B cell (primary cell): ENCODE results near the gene TMPRSS11E. TPM values are rescaled to one million over a fixed set of nuclear protein-coding genes. Genes with fewer than 3 reads are reported as not detected.

Source experiments
- ATAC-seq: fragments of 200-7000 bp; cut with Tn5 transposase; one replicate; pipeline ENCODE4 v1.10.0; 2021; ENCODE audit warnings: low read depth, mild to moderate bottlenecking, moderate number of reproducible peaks, moderate library complexity
- CTCF ChIA-PET: fragments of 350-600 bp; sonication (Branson Sonifier 250); formaldehyde crosslinking; loops from one replicate; lab custom pipeline; 2021; ENCODE audit warnings: antibody characterized with exemption, inconsistent platforms; lab: Charles Lee
- POLR2A ChIA-PET: fragments of 350-600 bp; sonication (Branson Sonifier 250); formaldehyde crosslinking; loops from one replicate; lab custom pipeline; 2021; ENCODE audit warnings: antibody characterized with exemption; lab: Charles Lee
- DNase-seq: peaks from one replicate; pipeline ENCODE4 v3.0.0; 2013
- H2AFZ ChIP-seq: 2 replicates; pipeline ENCODE4 v1.6.1; 2012; ENCODE audit warnings: mild to moderate bottlenecking, low read depth, low read length; ENCODE audit not compliant: insufficient read depth, poor library complexity, severe bottlenecking
- H3K27ac ChIP-seq, 2 donors: 1 replicate in 1 of 2; 2 replicates in 1 of 2; pipeline ENCODE4 v1.5.1; 2012 to 2013; ENCODE audit warnings: low read length in 2 of 2, mild to moderate bottlenecking in 2 of 2, moderate library complexity in 1 of 2
- H3K27me3 ChIP-seq, 4 experiments: fragments of 200-600 bp in 1 of 4; sonication (generic) in 1 of 4; replicated peaks in 1 of 4; 1 replicate in 2 of 4; 2 replicates in 2 of 4; pipeline versions ENCODE4 v1.6.1 to v1.7.0; 2013 to 2016; ENCODE audit warnings: low read length in 3 of 4, mild to moderate bottlenecking in 2 of 4, mixed read lengths in 1 of 4, moderate library complexity in 1 of 4; ENCODE audit not compliant: insufficient read depth in 4 of 4, control insufficient read depth in 3 of 4; ENCODE audit errors: control extremely low read depth in 1 of 4
- H3K36me3 ChIP-seq, 2 experiments: replicated peaks in 1 of 2; 1 replicate in 1 of 2; 2 replicates in 1 of 2; pipeline versions ENCODE4 v1.6.1 to v1.7.1; 2013; ENCODE audit warnings: low read length in 1 of 2; ENCODE audit not compliant: insufficient read depth in 2 of 2, control insufficient read depth in 1 of 2; ENCODE audit errors: control extremely low read depth in 1 of 2, extremely low read depth in 1 of 2
- H3K4me1 ChIP-seq, 2 donors: fragments of 200-600 bp in 1 of 2; sonication (generic) in 1 of 2; 1 replicate in 1 of 2; 2 replicates in 1 of 2; pipeline versions ENCODE4 v1.5.1 to v1.6.1; 2013 to 2017; ENCODE audit warnings: low read length in 2 of 2; ENCODE audit not compliant: control insufficient read depth in 2 of 2, insufficient read depth in 2 of 2
- H3K4me2 ChIP-seq: replicated peaks from 2 replicates; pipeline ENCODE3; 2012; ENCODE audit warnings: mild to moderate bottlenecking, low read depth, low read length; ENCODE audit not compliant: poor library complexity, severe bottlenecking
- H3K4me3 ChIP-seq, 5 experiments: fragments of 200-600 bp in 1 of 5; sonication (generic) in 1 of 5; 1 replicate in 3 of 5; 2 replicates in 2 of 5; pipeline versions ENCODE4 v1.5.1 to v1.7.0; 2011 to 2016; ENCODE audit warnings: low read length in 4 of 5, mild to moderate bottlenecking in 4 of 5, low read depth in 2 of 5, control low read depth in 1 of 5, moderate library complexity in 1 of 5; ENCODE audit not compliant: insufficient read depth in 1 of 5; ENCODE audit errors: control extremely low read depth in 1 of 5, extremely low read depth in 1 of 5
- H3K79me2 ChIP-seq: fragments of 200-600 bp; sonication (generic); one replicate; pipeline ENCODE4 v1.6.0; 2016; ENCODE audit warnings: low read length; ENCODE audit not compliant: control insufficient read depth, insufficient read depth
- H3K9ac ChIP-seq: fragments of 200-600 bp; sonication (generic); 2 replicates; pipeline ENCODE4 v1.6.1; 2017; ENCODE audit warnings: mild to moderate bottlenecking, low read length, moderate library complexity
- H3K9me3 ChIP-seq, 3 donors: one replicate each; pipeline versions ENCODE4 v1.6.1 to v1.7.1; 2013; ENCODE audit warnings: low read length in 2 of 3; ENCODE audit not compliant: control insufficient read depth in 2 of 3, insufficient read depth in 1 of 3; ENCODE audit errors: control extremely low read depth in 1 of 3
- H4K20me1 ChIP-seq: 2 replicates; pipeline ENCODE4 v1.6.0; 2012; ENCODE audit warnings: mild to moderate bottlenecking, low read length; ENCODE audit not compliant: insufficient read depth, control insufficient read depth, poor library complexity, severe bottlenecking
- H3K27ac Mint-ChIP-seq: one replicate; pipeline ENCODE4 v1.8.0; 2021; ENCODE audit warnings: mixed read lengths
- H3K27me3 Mint-ChIP-seq: one replicate; pipeline ENCODE4 v1.8.0; 2021; ENCODE audit warnings: mixed read lengths
- H3K4me1 Mint-ChIP-seq: one replicate; pipeline ENCODE4 v1.8.0; 2021; ENCODE audit warnings: mixed read lengths
- H3K4me3 Mint-ChIP-seq: one replicate; pipeline ENCODE4 v1.8.0; 2021; ENCODE audit warnings: mixed read lengths
- H3K9me3 Mint-ChIP-seq: one replicate; pipeline ENCODE4 v1.8.0; 2022; ENCODE audit warnings: mixed read lengths; ENCODE audit not compliant: insufficient read depth
- CTCF ChIP-seq: fragments of 200-600 bp; IDR thresholded peaks from one replicate; pipeline ENCODE4 v1.8.0; 2022; ENCODE audit warnings: antibody characterized with exemption, mild to moderate bottlenecking
- EZH2 ChIP-seq: IDR thresholded peaks from 2 replicates; pipeline ENCODE4 v1.6.1; 2012; ENCODE audit warnings: borderline replicate concordance, low read depth, mild to moderate bottlenecking, moderate library complexity, low read length; ENCODE audit not compliant: insufficient read depth, poor library complexity, severe bottlenecking
- WGBS: methylation state at CpG from one replicate; pipeline ENCODE4 v1.1.5; 2013; ENCODE audit warnings: missing lambda C conversion rate; ENCODE audit not compliant: insufficient coverage; 5-methylcytosine and 5-hydroxymethylcytosine counted together
- intact Hi-C: fragments of 100-400 bp; cut with micrococcal nuclease; formaldehyde crosslinking; loops from one replicate; pipeline ENCODE4 v1.10.0; 2022
- polyA plus RNA-seq: library from polyadenylated mRNA; depleted of rRNA; stranded (reverse); fragments of >200 nt; gene quantifications from 2 replicates; pipeline ENCODE4 v1.2.3, GENCODE V29; 2012
- total RNA-seq, 2 donors: library from RNA; stranded (reverse); fragments of 120-200 nt in 1 of 2; gene quantifications; 1 replicate in 1 of 2; 2 replicates in 1 of 2; pipeline versions ENCODE4 v1.2.3 to v1.2.4, GENCODE V29; 2013 to 2022

The TMPRSS11E gene
- total and polyA plus RNA-seq, 2 donors (not counting 1 experiment from before 2014, with no cell fraction given), result 0.06 TPM; not detected in 1

GRCh38 chr4:68461790-68462189, 14.5 kb downstream of the TMPRSS11E start:
- H3K4me1 ChIP-seq, result no peaks in the 10 kb centered on the region
- H3K27me3 ChIP-seq, result no peaks in the 10 kb centered on the region
- H2AFZ ChIP-seq, result no peak overlapping the region
- H3K79me2 ChIP-seq, result no peaks in the 10 kb centered on the region
- H3K9me3 Mint-ChIP-seq, result no peaks in the 10 kb centered on the region
- no peaks in the 10 kb centered on the region for H3K9me3 ChIP-seq
- no peak overlapping the region for H3K27ac Mint-ChIP-seq
- ChIA-PET POLR2A (no interaction called here), CTCF (no interaction called here)
- intact Hi-C loops, result no loop called here
- no peak overlapping the region for H3K4me2 ChIP-seq
- no peak for TF ChIP-seq CTCF
- TF ChIP-seq EZH2, result no peak
- H4K20me1 ChIP-seq, result no peaks in the 10 kb centered on the region
- no peak overlapping the region for H3K4me3 Mint-ChIP-seq
- ATAC-seq, result no peak
- H3K4me3 ChIP-seq, result no peak overlapping the region
- H3K27ac ChIP-seq, result no peak overlapping the region
- DNase-seq, result no peak
- no peaks in the 10 kb centered on the region for H3K27me3 Mint-ChIP-seq
- no peaks in the 10 kb centered on the region for H3K4me1 Mint-ChIP-seq
- H3K9ac ChIP-seq, result no peak overlapping the region
- WGBS, result no CpG with 5 or more reads among the region's 3 CpGs
- H3K36me3 ChIP-seq, result no peaks in the 10 kb centered on the region

DNA sequence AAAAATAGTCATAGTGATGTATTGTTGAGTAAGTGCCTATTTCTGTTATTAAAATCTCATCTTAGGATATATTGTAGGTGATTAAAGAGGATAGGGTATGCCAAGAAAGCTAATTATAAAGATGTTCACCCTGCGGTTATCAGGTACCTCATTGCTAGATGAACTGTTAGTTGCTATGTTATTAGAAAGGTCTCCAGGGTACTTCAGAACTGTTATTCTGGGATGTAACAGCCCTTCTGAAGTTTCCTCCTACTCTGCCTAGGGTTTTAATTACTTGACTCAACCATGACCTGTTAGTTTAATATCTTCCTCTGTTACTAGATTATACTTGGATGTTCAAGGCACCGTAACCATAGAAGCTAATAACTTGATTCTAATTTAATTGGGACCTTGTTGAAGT, 15.4 kb downstream of the TMPRSS11E start:
- Histone ChIP-seq H3K27me3 (no peaks in the 10 kb centered on the region), H4K20me1 (no peaks in the 10 kb centered on the region), H3K79me2 (no peaks in the 10 kb centered on the region), H3K9ac (no peak overlapping the region), H3K36me3 (no peaks in the 10 kb centered on the region), H2AFZ (no peak overlapping the region), H3K4me1 (no peaks in the 10 kb centered on the region), H3K4me2 (no peak overlapping the region), H3K27ac (no peak overlapping the region), H3K9me3 (no peaks in the 10 kb centered on the region), H3K4me3 (no peak overlapping the region)
- CTCF ChIA-PET, result no interaction called here
- no peaks in the 10 kb centered on the region for H3K27me3 Mint-ChIP-seq
- H3K9me3 Mint-ChIP-seq, result no peaks in the 10 kb centered on the region
- H3K4me3 Mint-ChIP-seq, result no peak overlapping the region
- intact Hi-C loops, result no loop called here
- ATAC-seq (no peak), DNase-seq (no peak)
- 100% methylated on average over 1 of the region's 2 CpGs for WGBS
- POLR2A ChIA-PET, result no interaction called here
- TF ChIP-seq CTCF, result no peak
- H3K4me1 Mint-ChIP-seq, result no peaks in the 10 kb centered on the region
- no peak overlapping the region for H3K27ac Mint-ChIP-seq
